Measurements from ENCODE around the gene CERS6. TPM values are rescaled to one million over a fixed set of nuclear protein-coding genes. Genes with fewer than 3 reads are reported as not detected.

The CERS6 gene
- polyA plus RNA-seq, 1 donor (not counting 4 experiments of a cell fraction or from before 2014, with no cell fraction given): 19.5 TPM

DNA sequence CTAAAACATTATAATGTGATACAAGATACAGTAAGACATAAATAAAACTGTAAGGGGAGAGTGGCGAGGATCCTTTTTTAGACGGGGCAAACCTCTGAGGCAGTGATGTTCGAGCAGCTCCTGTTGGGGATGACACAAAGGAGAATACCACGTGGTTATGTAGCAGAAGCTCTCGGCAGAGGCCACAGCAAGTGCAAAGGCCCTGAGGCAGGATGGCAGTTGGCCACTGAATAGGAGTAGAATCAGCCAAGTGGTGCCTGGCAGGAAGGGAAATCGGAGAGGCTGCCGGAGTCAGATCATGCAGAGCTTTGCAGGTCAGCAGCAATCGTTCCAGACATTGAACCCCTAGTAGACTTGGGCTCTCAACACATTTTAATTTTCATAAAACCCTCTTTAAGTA is 365.5 kb downstream of the CERS6 start:
- dilution Hi-C loops (cut with MboI; ENCODE audit: extremely low pct_ligation_motif_present, low sequenced_read_pairs): no loop called here
- H3K9ac ChIP-seq (ENCODE audit: control insufficient read depth, extremely low read depth, insufficient read depth, low read length): no peak overlapping the region
- H3K36me3 ChIP-seq (ENCODE audit: control insufficient read depth in 2 of 2, extremely low read depth in 1 of 2, insufficient read depth in 2 of 2, low read length in 2 of 2): no peaks in the 10 kb centered on the region
- no peak overlapping the region for H3K4me2 ChIP-seq (ENCODE audit: control insufficient read depth, extremely low read depth, insufficient read depth, low read depth, low read length)
- H3K79me2 ChIP-seq (ENCODE audit: control insufficient read depth, insufficient read depth, low read length): no peaks in the 10 kb centered on the region
- H3K9me3 ChIP-seq (ENCODE audit: control insufficient read depth, low read depth, low read length): no peaks in the 10 kb centered on the region
- H3K4me3 ChIP-seq (ENCODE audit: control insufficient read depth in 2 of 3, extremely low read depth in 1 of 3, insufficient read depth in 2 of 3, low read depth in 1 of 3, low read length in 3 of 3): no peak overlapping the region
- H3K9me1 ChIP-seq (ENCODE audit: control insufficient read depth, extremely low read depth, insufficient read depth, low read length): no peaks in the 10 kb centered on the region
- no peaks in the 10 kb centered on the region for H3K4me1 ChIP-seq (ENCODE audit: control insufficient read depth, extremely low read depth, insufficient read depth, low read length)
- no peak overlapping the region for H2AFZ ChIP-seq (ENCODE audit: control insufficient read depth, low read length)
- no peak for DNase-seq (ENCODE audit: low read depth, low spot score)
- no peaks in the 10 kb centered on the region for H4K20me1 ChIP-seq (ENCODE audit: control insufficient read depth, extremely low read depth, insufficient read depth, low read length)
- H3K27ac ChIP-seq (ENCODE audit: control insufficient read depth, insufficient read depth, low read length): no peak overlapping the region
- H3K27me3 ChIP-seq (ENCODE audit: control insufficient read depth, extremely low read depth, insufficient read depth, low read length): no peaks in the 10 kb centered on the region
- TF ChIP-seq EZH2 (IDR thresholded peaks at IDR 0.05; ENCODE audit: low read length): no peak
- TF ChIP-seq, protein P1, sequence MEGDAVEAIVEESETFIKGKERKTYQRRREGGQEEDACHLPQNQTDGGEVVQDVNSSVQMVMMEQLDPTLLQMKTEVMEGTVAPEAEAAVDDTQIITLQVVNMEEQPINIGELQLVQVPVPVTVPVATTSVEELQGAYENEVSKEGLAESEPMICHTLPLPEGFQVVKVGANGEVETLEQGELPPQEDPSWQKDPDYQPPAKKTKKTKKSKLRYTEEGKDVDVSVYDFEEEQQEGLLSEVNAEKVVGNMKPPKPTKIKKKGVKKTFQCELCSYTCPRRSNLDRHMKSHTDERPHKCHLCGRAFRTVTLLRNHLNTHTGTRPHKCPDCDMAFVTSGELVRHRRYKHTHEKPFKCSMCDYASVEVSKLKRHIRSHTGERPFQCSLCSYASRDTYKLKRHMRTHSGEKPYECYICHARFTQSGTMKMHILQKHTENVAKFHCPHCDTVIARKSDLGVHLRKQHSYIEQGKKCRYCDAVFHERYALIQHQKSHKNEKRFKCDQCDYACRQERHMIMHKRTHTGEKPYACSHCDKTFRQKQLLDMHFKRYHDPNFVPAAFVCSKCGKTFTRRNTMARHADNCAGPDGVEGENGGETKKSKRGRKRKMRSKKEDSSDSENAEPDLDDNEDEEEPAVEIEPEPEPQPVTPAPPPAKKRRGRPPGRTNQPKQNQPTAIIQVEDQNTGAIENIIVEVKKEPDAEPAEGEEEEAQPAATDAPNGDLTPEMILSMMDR (optimal IDR thresholded peaks at IDR 0.05 in 1 of 3, IDR thresholded peaks at IDR 0.05 in 1 of 3, conservative IDR thresholded peaks at IDR 0.05 in 1 of 3; ENCODE audit: extremely low read depth in 1 of 3, insufficient read depth in 2 of 3, low read length in 3 of 3): no peak
- FAIRE-seq: no peak

DNA sequence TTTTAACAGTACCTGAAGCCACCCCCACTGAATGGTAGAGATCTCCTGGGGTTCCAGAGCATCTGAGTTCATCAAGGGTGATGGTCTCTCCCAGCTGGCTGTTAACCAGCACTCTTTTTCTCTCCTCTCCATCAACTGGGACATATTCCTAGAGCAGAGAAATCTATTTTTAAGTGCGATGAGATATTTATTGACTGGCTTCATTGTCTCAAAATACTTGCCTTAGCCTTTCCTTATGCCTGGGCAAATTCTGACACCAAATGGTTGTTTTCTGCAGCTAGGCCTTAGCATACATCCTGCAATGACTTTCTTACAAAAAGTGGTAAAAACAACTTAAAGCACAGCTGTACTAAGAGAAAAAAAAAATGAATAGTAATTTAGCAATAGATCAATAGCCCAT is 365.9 kb downstream of the CERS6 start:
- H2AFZ ChIP-seq (ENCODE audit: control insufficient read depth, low read length): no peak overlapping the region
- DNase-seq (ENCODE audit: low read depth, low spot score) (no peak), FAIRE-seq (no peak)
- no peaks in the 10 kb centered on the region for H3K79me2 ChIP-seq (ENCODE audit: control insufficient read depth, insufficient read depth, low read length)
- no peak overlapping the region for H3K4me3 ChIP-seq (ENCODE audit: control insufficient read depth in 2 of 3, extremely low read depth in 1 of 3, insufficient read depth in 2 of 3, low read depth in 1 of 3, low read length in 3 of 3)
- TF ChIP-seq, protein P1 (optimal IDR thresholded peaks at IDR 0.05 in 1 of 3, IDR thresholded peaks at IDR 0.05 in 1 of 3, conservative IDR thresholded peaks at IDR 0.05 in 1 of 3; ENCODE audit: extremely low read depth in 1 of 3, insufficient read depth in 2 of 3, low read length in 3 of 3): no peak
- no peak for TF ChIP-seq EZH2 (IDR thresholded peaks at IDR 0.05; ENCODE audit: low read length)
- H3K27ac ChIP-seq (ENCODE audit: control insufficient read depth, insufficient read depth, low read length): no peak overlapping the region
- H3K9me1 ChIP-seq (ENCODE audit: control insufficient read depth, extremely low read depth, insufficient read depth, low read length): no peaks in the 10 kb centered on the region
- dilution Hi-C loops (cut with MboI; ENCODE audit: extremely low pct_ligation_motif_present, low sequenced_read_pairs): no loop called here
- no peaks in the 10 kb centered on the region for H3K4me1 ChIP-seq (ENCODE audit: control insufficient read depth, extremely low read depth, insufficient read depth, low read length)
- H3K27me3 ChIP-seq (ENCODE audit: control insufficient read depth, extremely low read depth, insufficient read depth, low read length): no peaks in the 10 kb centered on the region
- H4K20me1 ChIP-seq (ENCODE audit: control insufficient read depth, extremely low read depth, insufficient read depth, low read length): no peaks in the 10 kb centered on the region
- H3K4me2 ChIP-seq (ENCODE audit: control insufficient read depth, extremely low read depth, insufficient read depth, low read depth, low read length): no peak overlapping the region
- H3K9me3 ChIP-seq (ENCODE audit: control insufficient read depth, low read depth, low read length): no peaks in the 10 kb centered on the region
- H3K36me3 ChIP-seq (ENCODE audit: control insufficient read depth in 2 of 2, extremely low read depth in 1 of 2, insufficient read depth in 2 of 2, low read length in 2 of 2): no peaks in the 10 kb centered on the region
- H3K9ac ChIP-seq (ENCODE audit: control insufficient read depth, extremely low read depth, insufficient read depth, low read length): no peak overlapping the region

Small RNA genes within 50 kb of the gene (small RNA-seq; reads per million reads assigned to genes)
- gene MIR4774 (ENCODE audit: insufficient read length in 3 of 3, low read depth in 3 of 3, low replicate concordance in 1 of 3) (0 to 1.3 (median 0.50) reads per million in 3 experiments), gene RN7SL813P (ENCODE audit: insufficient read length in 3 of 3, low read depth in 3 of 3, low replicate concordance in 1 of 3) (0 reads per million in 3 experiments), gene RNU6-766P (ENCODE audit: insufficient read length in 3 of 3, low read depth in 3 of 3, low replicate concordance in 1 of 3) (0 reads per million in 3 experiments)

Other genes with a start within 250 kb of the CERS6 start
- 10.5 to 20.7 TPM (median 14.0 TPM) in 3 replicates for gene STK39, start 208.7 kb upstream of the CERS6 start, polyA plus RNA-seq